ENCODE measurements around the gene COX11.

Gene COX11

DNA sequence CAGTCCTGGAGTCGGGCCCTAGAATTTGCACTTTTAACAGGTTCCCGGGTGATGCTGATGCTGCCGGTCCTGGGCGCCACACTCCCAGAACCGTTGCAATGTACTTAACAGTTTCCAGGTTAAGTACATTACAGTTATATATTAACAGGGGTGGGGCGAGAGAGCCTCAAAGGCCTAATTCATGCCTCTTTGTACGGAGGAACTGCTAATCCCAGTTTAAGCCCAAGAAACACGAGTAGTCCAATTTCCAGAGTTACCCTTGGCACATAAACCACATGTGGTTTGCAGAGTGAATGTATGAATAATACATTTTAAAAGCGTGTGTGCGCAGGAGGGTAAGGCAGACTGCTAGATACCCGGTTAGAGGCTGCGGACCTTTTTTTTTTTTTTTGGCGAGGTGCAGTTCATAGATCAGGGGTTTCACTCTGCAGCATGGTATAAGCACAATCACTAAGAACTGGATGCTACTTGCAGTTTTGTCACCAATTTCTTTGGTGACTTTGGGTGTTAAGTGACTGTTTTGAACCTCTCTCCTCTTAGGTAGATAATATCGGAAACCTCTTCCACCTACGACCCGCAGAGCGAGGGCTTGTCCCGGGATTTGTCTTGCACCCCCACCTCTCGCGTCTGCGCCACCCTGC is 713 bp downstream of the COX11 start:
- no peak for DNase-seq

DNA sequence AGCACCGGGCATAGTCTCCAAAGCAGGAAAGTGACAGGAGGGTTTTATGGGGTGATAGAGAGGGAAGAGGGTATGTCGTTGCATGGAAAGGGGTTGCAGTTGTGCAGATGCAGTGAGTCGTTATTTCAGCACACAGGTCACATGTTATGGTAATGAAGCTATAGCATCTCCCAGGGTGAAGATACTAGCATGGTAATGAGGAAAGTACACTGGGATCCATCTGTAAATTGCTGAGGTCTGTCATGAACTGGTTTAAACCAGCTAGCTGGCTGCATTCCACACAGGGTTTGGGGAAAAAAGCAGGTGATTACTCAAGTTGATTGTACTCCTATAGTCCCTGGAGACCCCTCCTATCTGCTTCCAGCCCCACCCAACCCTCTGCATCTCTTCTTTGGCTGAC is 11.7 kb downstream of the COX11 start:
- no peak for DNase-seq

DNA sequence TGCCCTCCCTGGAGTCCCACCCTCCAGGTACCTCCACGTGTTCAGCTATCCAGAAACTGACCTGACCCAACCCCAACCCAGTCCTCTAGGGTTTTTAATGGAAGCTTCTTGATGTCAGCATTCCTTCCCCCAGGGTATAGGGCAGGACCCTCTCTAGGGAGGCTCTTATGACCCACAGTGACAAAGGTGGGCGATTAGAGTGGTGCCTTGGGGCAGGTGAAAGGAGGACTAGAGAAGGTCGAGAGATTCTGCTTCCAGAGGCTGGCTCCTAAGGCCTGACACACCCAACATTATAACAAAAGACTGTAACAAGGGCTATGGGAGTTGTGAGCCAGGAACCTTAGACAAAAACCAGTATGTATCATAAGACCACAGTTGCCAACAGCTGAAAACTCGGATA is 17.2 kb downstream of the COX11 start:
- DNase-seq = no peak

DNA sequence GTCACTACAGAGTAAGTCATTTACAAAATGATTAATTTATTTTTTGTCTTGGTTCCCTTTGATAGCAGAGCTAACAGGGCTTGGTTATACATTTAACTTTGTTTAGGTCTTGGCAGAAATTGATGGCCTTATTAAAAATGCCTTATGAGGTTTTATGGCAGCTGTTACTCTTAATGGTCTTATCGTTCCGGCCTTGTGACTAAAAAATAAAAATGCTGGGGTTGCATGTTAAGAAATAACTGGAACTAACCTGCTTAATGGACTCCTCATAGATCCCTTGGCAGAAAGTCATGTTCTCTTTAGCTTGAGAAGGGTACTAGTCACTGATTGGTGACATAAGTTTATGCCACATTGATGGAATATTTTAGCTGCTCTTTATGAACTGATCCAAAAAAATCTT is 18.3 kb downstream of the COX11 start:
- DNase-seq = no peak

DNA sequence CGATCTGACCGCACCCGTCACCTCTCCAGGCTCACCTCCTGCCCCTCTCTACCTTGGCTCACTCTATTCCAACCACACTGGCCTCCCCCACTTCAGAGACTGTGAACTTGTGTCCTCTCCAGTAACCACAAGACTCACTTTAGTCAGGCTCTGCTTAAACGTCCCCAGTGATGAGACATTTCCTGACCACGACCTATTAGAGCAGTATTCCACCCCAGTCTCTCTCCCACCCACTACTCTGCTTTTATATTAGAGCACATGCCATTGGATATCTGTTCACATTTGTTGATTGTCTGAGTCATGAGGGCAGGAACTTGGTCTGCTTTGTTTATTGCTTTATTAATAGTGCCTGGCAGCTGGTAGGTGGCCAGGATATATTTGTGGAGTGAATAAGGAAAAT is 20.1 kb downstream of the COX11 start:
- DNase-seq = no peak

DNA sequence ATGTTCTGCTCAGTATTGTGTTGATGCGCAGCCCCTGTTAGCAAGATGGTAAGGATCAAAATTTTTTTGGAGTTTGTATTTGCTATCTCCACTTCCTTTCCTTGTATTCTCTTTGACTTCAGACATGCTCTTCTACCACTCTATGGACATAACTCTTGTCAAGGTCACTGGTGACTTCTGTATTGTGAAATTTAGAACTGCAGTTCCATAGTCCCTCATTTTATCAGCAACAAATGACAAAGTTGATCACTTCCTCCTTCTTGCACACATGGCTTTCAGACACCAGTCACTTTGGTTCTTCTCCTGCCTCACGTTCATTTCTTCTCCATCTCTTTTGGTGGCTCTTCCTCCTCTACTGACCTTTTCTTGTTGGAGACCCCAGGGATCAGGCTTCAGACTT is 21.1 kb downstream of the COX11 start:
- DNase-seq = no peak

DNA sequence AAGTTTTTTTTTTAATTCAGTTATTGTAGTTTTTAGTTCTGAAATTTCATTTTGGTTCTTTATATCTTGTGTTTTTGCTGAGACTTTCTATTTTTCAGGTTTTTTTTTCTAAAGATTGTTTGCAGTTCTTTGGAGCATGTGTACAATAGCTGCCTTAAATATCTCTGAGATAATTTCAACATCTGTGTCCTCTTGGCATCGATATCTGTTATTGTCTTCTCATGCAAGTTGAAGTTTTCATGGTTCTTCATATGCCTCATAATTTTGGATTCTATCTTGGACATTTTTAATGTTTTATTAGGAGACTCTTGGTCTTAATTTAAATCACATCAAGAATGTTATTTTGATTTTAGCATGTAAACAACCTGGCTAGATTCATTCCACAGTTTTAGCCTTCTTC is 22.8 kb downstream of the COX11 start:
- no peak for DNase-seq

DNA sequence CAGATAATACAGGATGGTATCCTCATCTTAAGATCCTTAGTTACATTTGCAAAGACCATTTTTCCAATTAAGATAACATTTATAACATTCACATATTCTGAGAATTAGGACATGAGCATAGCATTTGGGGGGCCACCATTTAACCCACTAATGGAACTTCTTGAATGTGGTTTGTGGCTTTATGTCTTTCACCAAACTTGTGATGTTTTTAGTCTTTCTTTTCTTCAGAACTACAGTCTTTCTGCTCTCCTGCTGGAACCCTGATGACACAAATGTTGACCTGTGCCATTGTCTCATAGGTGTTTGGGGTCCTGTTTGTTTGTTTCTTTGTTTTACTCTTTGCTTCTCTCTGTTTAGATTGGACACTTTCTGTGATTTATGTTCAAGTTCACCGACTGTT is 23.2 kb downstream of the COX11 start:
- no peak for DNase-seq

DNA sequence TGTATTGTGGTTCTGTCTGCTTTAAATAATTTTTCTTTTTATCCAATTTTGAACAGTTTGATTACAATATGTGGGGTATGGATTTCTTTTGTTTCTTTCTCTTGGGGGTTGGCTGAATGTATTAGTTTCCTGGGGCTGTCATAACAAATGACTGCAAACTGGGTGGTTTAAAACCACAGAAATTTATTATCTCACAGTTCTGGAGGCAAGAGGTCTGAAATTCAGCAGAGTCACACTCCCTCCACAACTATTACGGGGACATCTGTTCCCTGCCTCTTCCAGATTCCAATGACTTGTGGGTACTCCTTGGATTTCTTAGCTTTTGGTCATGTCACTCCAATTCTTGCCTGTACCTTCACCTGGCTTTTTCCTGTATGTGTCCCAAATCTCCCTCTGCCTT is 23.7 kb downstream of the COX11 start:
- no peak for DNase-seq

DNA sequence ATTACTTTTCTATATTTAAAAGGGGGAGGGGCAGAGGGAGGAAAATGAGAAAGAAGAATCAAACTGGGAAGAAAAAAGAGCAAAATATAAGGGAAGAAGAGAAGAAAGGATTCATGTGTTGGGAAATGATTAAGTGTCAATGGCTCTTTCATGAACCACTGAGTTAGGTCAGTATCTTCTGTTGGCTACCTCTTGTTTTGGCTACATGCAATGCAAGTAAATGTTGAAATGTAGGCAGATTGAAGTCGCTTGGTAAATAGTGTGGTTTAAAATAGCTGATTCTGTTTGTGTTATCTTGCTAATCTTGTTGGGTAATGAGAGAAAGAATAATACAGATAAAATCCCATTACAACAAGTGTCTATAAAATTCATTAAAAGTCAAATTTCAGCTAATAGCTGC is 27.2 kb downstream of the COX11 start:
- DNase-seq = no peak

DNA sequence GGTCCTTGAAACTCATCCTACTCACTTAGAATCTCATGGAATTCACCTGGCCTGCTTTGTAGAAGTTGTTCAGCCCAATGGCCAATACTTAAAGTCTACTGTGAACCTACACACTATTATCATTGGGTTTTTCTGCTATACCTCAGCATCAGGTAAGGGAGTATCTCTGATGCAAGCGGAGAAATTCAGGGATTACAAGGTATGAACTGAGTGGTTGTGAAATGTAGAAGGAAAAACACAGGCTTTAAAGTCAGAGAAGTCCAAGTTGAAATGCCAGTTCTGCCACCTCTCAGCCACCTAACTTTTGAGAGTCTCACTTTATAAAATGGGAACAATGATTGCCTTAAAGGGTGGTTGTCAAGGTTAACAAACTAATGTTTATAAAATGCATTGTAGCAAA is 31.0 kb downstream of the COX11 start:
- no peak for DNase-seq

DNA sequence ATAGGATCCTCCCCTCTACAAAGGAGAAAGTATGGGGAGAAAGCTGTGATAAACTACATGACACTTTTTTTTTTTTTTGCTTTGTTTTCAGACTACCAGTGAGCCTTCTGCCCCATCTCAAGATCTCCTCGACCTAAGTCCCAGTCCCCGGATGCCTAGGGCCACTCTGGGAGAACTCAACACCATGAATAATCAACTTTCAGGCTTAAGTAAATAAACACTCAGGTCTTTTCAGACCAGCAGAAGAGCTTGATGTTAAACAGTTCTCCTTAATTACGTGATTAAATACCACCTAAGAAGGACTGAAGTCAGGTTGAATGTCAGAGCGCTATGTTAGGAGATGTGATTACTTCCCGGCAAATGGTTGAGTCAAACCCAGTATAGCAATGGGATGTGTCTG is 31.4 kb downstream of the COX11 start:
- DNase-seq = no peak

DNA sequence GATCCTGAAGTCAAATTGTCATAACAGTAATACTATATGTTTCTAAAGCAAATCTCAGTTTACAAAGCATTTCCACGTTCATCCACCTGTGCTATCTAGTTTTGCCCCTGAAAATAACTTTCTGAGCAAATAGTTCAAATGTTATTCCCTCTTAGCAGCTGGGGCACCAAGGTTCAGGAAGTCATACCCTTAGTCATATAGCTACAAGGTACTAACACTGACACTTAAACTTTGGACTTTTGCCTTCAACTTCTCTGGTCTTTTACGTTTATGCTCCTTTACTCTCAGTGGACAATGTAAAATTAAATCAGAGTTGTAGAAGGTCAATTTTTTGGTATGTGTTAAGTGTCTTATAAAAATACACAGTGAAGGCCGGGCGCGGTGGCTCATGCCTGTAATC is 33.0 kb downstream of the COX11 start:
- no peak for DNase-seq

DNA sequence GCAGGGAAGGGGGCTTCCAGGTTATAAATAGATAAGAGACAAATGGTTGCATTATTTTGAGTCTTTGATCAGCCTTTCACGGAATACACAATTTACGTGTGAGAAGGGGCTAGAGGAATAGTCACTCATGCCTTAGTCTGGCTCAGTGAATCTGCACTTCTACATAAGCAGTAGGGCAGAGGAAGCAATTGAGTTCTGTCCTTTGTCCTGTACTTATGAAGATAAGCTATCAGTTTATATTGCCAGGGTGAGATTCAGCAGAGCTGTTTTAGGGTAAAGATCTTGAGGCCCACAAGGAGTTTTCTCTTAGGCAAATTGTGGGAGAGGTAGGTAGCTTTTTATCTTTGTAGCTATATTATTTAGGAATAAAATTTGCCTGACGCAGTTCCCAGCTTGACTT is 34.5 kb downstream of the COX11 start:
- no peak for DNase-seq

DNA sequence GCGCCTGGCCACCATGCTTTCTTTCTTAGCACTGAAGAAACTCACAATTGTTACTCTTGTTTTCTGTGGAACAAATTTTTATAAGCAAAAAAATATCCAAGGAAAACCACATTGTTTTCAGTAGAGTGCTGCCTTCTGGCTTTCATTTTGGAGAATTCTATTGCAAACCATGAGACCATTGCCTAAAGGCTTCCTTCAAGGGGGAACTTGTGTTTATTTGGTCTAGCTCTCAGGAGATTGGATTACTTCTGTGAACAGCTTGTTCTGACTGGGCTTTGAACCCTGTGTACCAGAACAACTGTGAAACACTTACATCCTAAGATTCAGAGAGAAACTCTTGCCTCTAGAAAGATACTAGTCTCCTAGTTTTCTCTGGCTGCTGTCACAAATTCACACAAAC is 35.7 kb downstream of the COX11 start:
- DNase-seq = no peak

DNA sequence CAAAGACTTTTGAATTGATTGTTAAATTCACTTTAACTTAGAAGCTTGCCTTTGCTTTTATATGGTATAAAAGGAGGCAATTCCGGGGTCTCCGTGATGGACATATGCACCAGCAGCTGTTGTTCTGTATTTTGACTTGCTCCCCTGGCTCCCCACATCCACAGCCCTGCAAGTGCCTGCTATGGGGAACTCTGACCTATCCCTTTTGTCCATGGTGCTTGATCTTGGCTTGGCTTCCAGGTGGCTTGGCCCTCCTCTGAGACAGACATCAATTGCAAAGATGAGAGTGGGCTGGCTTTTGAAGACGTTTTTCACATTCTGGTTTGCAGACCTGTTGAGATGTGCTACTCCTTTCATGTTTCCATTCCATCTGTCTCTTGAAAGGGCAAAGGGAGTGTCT is 40.9 kb downstream of the COX11 start:
- DNase-seq = no peak

DNA sequence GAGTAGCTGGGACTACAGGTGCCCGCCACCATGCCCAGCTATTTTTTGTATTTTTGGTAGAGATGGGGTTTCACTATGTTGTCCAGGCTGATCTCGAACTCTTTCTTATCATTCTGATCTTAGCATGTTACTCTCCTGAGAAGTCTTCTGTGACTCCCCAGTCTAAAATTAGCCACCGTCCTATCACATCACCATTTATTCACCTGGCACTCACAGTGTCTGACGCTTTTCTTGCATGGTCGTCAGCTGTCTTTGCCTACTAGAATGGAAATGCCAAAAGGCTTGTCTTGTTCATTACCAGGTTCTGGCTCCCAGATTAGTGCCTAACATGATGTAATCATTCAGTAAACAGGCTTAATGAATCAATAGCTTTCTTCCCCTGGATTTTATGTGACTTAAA is 44.0 kb downstream of the COX11 start:
- DNase-seq = no peak

DNA sequence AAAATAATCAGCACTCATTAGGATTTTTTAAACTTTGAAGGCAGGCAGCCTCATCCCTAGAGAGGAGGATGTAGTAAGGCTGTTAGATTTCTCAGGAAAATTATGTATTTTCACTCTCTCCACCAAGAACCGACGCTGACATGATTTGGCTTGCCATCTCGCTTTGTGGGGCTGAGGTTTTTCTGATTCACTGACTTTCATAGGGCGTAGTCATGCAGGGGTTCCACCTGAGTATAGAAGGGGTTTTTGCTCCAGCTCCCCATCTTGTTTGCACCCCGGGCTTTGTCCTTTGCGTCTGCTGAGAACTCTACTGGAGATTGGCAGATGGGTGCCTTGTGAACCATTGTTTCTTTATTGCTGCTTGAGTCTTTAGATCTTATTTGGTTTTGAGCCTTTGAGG is 47.6 kb downstream of the COX11 start:
- no peak for DNase-seq

DNA sequence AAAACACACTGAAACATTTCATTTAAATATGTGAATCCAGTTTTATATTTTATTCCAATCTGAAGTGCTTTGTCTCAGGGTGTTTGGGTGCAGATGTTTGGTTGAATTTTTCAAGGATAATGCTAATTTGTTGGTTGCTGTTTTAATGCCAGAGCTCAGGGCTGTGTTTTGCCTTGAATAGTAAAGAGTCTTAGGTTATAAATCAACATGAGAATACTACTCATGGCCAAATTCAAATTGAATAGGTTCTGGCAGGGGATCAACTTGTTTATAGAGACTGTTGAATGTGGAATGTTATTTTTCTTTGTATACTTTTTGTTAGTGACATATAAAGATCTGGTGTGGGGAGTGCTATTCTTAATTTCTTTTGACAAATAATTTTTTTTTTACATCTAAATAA is 49.0 kb downstream of the COX11 start:
- no peak for DNase-seq

DNA sequence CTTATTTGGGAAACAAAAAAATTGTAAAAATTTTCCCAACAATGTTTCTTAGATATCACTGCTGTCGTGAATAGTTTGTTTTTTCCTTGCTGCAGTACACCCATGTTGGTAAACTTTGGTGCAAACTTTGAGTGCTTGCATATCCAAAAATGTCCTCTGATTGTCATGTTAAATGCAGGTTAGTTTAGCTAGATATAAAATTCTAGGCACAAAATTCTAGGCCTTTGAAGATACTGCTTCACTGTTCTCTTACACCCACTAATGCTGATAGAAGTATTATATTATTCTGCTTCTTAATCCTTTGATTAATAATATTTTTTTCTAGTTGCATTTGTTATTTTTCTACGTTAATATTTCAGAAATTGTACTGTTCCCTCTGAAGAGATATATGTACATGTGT is 51.7 kb downstream of the COX11 start:
- no peak for DNase-seq
